K562 (cell line): Measurements from ENCODE around the gene RITA1. TPM values are rescaled to one million over a fixed set of nuclear protein-coding genes. Genes with fewer than 3 reads are reported as not detected.

Experiments
- CBFA2T2 ChIP-seq: fragments of 450-650 bp; conservative IDR thresholded peaks from 2 replicates; pipeline ENCODE4 v1.6.1; 2017; ENCODE audit warnings: mild to moderate bottlenecking
- CHD1 ChIP-seq: fragments of 200-600 bp; sonication (generic); IDR thresholded peaks from one replicate; pipeline ENCODE4 v1.6.1; 2012; ENCODE audit warnings: mild to moderate bottlenecking, moderate library complexity, low read length, inconsistent platforms
- DIDO1 ChIP-seq: fragments of 450-650 bp; IDR thresholded peaks from 2 replicates; pipeline ENCODE4 v1.6.1; 2016; ENCODE audit warnings: low read depth, missing biosample characterization, missing genetic modification characterization
- ELK1 ChIP-seq: sonication (generic); formaldehyde crosslinking; IDR thresholded peaks from 2 replicates; pipeline ENCODE4 v1.8.1; 2022; ENCODE audit warnings: missing genetic modification reagents
- MCM3 ChIP-seq: fragments of 450-650 bp; IDR thresholded peaks from 2 replicates; pipeline ENCODE4 v1.6.1; 2016
- NCOA1 ChIP-seq: fragments of 450-650 bp; IDR thresholded peaks from 2 replicates; pipeline ENCODE4 v1.6.1; 2016; ENCODE audit warnings: low read depth
- OTX1 ChIP-seq: fragments of 450-650 bp; formaldehyde crosslinking; IDR thresholded peaks from 2 replicates; pipeline ENCODE4 v1.4.0; 2022; ENCODE audit warnings: mild to moderate bottlenecking
- POLR2G ChIP-seq: fragments of 200-400 bp; formaldehyde crosslinking; IDR thresholded peaks from 2 replicates; pipeline ENCODE4 v1.6.1; 2017; ENCODE audit warnings: low read depth, mild to moderate bottlenecking, antibody characterized with exemption, low read length, moderate library complexity
- RBFOX2 ChIP-seq: fragments of 200-400 bp; formaldehyde crosslinking; IDR thresholded peaks from 2 replicates; pipeline ENCODE4 v1.6.1; 2017; ENCODE audit warnings: low read depth, mild to moderate bottlenecking, low read length, moderate library complexity
- RBM14 ChIP-seq: fragments of 200-400 bp; formaldehyde crosslinking; IDR thresholded peaks from 2 replicates; pipeline ENCODE4 v1.6.1; 2018; ENCODE audit warnings: low read depth, mild to moderate bottlenecking, low read length, moderate library complexity, borderline replicate concordance; ENCODE audit not compliant: insufficient read depth
- STAT5A ChIP-seq: IDR thresholded peaks from 2 replicates; pipeline ENCODE4 v1.6.1; 2012; ENCODE audit warnings: low read length, inconsistent platforms, borderline replicate concordance
- ZFP91 ChIP-seq: sonication (generic); formaldehyde crosslinking; IDR thresholded peaks from 2 replicates; pipeline ENCODE4 v1.8.0; 2022; ENCODE audit warnings: mild to moderate bottlenecking, missing genetic modification reagents
- ZKSCAN8 ChIP-seq: fragments of 200-800 bp; sonication (Bioruptor generic); IDR thresholded peaks from 2 replicates; pipeline ENCODE4 v1.6.1; 2016; ENCODE audit warnings: missing genetic modification characterization, missing compliant biosample characterization
- polyA plus RNA-seq, 8 experiments: library from polyadenylated mRNA; depleted of rRNA in 4 of 8; stranded (reverse) in 5 of 8; unstranded in 3 of 8; fragments of >200 nt; fragmentation: Nextera tagmentation in 2 of 8; fragmentation: Illumina TruSeq in 1 of 8; extraction: Ambion mirVana in 2 of 8; extraction: Trizol in 1 of 8; gene quantifications; 2 replicates each; pipeline versions ENCODE4 v1.2.1 to v1.2.3, GENCODE V29; 2011 to 2014; ENCODE audit warnings: inconsistent platforms in 1 of 8, missing spikeins in 1 of 8
- total RNA-seq, 7 experiments: library from RNA; depleted of rRNA in 6 of 7; stranded (reverse); fragments of >200 nt in 6 of 7; fragmentation: Illumina TruSeq in 2 of 7; extraction: Trizol in 2 of 7; gene quantifications; 2 replicates each; pipeline versions ENCODE4 v1.2.1 to v1.2.3, GENCODE V29; 2011 to 2021; ENCODE audit warnings: low replicate concordance in 1 of 7
- TF ChIP-seq, protein P1 (sequence below): sonication (generic); formaldehyde crosslinking; IDR thresholded peaks from 2 replicates; pipeline ENCODE4 v1.8.0; 2022; ENCODE audit warnings: missing genetic modification reagents, mild to moderate bottlenecking, moderate library complexity, borderline replicate concordance

The RITA1 gene
- total and polyA plus RNA-seq, 9 of the 15 experiments (the other 6 are each of a cell fraction or from before 2014, with no cell fraction given), result 2.8 to 40.4 (median 18.0) TPM

GRCh38 chr12:113162102-113163029 lies 23.2 kb upstream of the RITA1 start (continued):
- TF ChIP-seq ELK1 (CRISPR knock-in tag) (no peak), ZKSCAN8 (CRISPR knock-in tag) (peak; percentile 94), DIDO1 (tag) (no peak), OTX1 (CRISPR knock-in tag) (no peak), CBFA2T2 (peak; percentile 44; the same call in 1 of the 2 replicates), RBFOX2 (peak; percentile 41), POLR2G (peak; percentile 37; the same call in 1 of the 2 replicates), ZFP91 (CRISPR knock-in tag) (no peak), RBM14 (no peak), MCM3 (no peak), CHD1 (no peak), STAT5A (0 out of 2 replicates have a peak, but pooled peaks have one; percentile 26), NCOA1 (no peak)
- TF ChIP-seq, protein P1, sequence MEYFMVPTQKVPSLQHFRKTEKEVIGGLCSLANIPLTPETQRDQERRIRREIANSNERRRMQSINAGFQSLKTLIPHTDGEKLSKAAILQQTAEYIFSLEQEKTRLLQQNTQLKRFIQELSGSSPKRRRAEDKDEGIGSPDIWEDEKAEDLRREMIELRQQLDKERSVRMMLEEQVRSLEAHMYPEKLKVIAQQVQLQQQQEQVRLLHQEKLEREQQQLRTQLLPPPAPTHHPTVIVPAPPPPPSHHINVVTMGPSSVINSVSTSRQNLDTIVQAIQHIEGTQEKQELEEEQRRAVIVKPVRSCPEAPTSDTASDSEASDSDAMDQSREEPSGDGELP, result peak; percentile 81
